ENCODE data around the gene EFHD1. TPM values are rescaled to one million over a fixed set of nuclear protein-coding genes. Genes with fewer than 3 reads are reported as not detected.
A peak's percentile ranks its signal among the peaks of the same experiment; 100 is the strongest.
"Not testable (repeated sequence)": the region's sequence is repeated elsewhere in the genome, so short reads cannot be mapped to it uniquely, and the experiment has no call there.

Gene EFHD1
- total RNA-seq, 1 donor from 2014 or later = 6.0 TPM

DNA sequence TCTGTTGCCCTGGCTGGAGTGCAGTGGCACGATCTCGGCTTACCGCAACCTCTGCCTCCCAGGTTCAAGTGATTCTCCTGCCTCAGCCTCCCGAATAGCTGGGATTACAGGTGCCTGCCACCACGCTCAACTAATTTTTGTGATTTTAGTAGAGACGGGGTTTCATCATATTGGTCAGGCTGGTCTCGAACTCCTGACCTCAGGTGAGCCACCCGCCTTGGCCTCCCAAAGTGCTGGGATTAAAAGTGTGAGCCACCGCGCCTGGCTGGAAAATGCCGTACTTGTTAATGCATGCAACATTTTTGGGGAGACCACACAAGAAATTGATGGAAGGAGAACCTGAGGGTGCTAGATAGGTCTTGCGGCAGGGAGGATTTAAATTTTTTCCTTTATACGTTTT lies 57.7 kb downstream of the EFHD1 start:
- DNase-seq (ENCODE audit: low spot score) = not testable (repeated sequence)

- DNase-seq (ENCODE audit: low spot score) = no peak
Measured at GRCh38 chr2:232693344-232693743, 59.9 kb downstream of the EFHD1 start.

GRCh38 chr2:232696609-232697058 lies 63.2 kb downstream of the EFHD1 start:
- DNase-seq (ENCODE audit: low spot score) = no peak

DNA sequence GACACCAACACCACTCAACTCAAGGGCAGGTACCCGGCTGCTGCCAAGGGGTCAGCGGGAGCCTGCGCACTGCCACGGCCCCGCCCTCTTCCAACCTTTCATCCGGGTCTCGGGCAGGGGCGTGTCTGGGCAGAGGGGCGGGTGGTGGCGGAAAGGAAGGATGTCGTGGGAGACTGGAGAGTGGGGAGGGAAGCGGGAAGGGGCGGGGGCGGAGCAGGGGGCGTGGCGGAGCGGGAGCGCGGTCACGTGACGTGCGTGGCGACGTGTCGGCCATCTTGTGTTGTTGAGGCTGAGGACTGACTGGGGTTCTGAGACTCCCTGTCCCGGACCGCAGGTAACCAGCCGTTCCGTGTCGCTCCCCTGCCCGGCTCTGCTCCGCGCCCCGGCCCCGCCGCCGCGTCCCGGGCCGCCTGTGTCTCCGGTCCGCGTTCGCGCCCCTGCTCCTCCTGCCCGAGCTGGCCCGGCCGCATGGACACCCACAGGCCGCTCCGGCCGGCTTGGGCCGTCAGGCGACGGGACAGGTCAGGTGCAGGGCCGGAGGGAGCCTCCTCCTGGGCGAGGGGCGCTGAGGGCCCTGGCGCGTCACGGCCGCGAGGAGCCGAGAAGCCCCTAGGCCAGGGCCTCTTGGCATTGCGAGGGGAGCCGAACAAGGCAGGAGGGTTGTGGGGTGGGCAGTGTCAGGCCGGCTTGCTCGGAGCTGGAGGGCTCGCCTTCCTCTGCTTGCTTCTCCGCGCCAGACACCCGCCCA lies 63.8 kb downstream of the EFHD1 start, which contains the start of gene GIGYF2:
Gene GIGYF2 (plus strand): TSS at position 273 of the 748 bp plus-strand sequence. CDS start 37,867 bp downstream, outside the sequence.
- peak; percentile 96 for DNase-seq (ENCODE audit: low spot score)

- no peak for DNase-seq (ENCODE audit: low spot score)
Measured at GRCh38 chr2:232697807-232698110, 64.4 kb downstream of the EFHD1 start.

- no peak for DNase-seq (ENCODE audit: low spot score)
Measured at GRCh38 chr2:232698556-232699091, 65.2 kb downstream of the EFHD1 start.

GRCh38 chr2:232699110-232699509 lies 65.7 kb downstream of the EFHD1 start:
- no peak for DNase-seq (ENCODE audit: low spot score)

GRCh38 chr2:232700154-232700553 lies 66.8 kb downstream of the EFHD1 start:
- no peak for DNase-seq (ENCODE audit: low spot score)

- DNase-seq (ENCODE audit: low spot score) = no peak
Measured at GRCh38 chr2:232707076-232707475, 73.7 kb downstream of the EFHD1 start.

DNA sequence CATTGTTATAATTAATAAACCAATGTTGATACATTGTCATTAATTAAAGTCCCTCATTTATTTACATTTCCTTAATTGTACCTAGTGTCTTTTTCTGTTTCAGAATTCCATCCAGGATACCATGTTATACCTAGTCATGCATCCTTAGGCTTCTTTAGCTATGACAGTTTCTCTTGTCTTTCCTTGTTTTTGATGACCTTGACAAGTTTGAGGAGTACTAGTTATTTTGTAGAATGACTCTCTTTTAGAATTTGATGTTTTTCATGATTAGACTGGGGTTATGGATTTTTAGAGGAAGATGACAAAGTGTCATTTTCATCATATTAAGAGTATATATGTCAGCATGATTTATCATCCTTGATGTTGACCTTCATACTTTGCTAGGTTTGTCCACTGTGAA lies 80.1 kb downstream of the EFHD1 start:
- DNase-seq (ENCODE audit: low spot score) = no peak

GRCh38 chr2:232714969-232715368 lies 81.6 kb downstream of the EFHD1 start:
- no peak for DNase-seq (ENCODE audit: low spot score)

- not testable (repeated sequence) for DNase-seq (ENCODE audit: low spot score)
Measured at GRCh38 chr2:232720056-232720455, 86.7 kb downstream of the EFHD1 start.

DNA sequence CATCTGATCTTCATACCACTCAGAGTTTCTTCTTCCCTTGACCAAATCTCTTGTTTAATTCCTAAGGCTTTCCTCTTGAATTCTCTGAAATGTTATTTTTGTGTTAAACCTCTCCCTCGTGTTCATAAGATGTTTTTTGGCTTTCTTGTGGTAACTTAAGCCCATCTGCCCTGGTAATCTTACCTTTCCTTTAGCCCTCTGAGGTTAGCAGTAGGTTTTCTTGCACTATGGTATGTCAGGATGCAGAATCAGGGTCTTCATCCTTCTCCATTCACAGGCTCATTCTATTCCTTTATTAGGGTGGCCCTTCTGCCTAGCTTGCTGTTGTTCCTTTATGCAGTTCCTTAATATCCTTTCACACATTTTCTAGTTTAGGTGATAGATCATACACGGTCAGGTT lies 87.9 kb downstream of the EFHD1 start:
- DNase-seq (ENCODE audit: low spot score) = no peak

DNA sequence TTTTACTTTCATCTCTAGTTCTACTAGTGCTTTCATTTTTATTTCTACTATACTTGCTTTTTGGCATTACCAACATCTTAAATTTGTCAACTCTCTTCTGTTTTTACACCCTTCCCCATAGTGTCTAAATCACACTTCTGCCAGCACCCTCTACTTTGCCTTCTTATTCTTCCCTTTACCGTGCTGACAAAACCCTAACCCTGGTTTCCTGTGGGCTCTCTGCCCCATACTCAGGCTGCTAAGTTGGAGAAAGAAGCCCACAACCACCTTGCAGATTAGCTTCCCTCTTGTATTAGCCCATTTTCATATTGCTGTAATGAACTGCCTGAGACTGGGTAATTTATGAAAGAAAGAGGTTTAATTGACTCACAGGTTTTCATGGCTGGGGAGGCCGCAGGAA lies 88.5 kb downstream of the EFHD1 start:
- no peak for DNase-seq (ENCODE audit: low spot score)

DNA sequence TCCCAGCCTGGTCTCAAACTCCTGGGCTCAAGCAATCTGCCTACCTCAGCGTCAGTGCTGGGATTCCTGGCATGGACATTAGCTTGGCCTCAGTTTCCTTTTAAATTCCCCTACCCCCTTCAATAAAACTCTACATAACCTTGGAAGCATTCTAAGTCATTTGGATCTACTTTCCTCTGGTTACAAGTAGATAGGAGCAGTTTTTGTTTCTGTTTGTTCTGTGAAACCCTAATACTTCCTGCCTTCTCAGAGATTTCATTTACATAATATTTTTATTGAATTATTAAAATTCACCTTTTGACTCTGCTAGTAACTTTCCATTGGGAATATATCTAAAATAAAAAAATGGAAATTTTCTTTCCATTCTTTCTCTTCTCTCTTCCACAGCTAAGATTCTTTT lies 89.6 kb downstream of the EFHD1 start:
- DNase-seq (ENCODE audit: low spot score) = no peak

DNA sequence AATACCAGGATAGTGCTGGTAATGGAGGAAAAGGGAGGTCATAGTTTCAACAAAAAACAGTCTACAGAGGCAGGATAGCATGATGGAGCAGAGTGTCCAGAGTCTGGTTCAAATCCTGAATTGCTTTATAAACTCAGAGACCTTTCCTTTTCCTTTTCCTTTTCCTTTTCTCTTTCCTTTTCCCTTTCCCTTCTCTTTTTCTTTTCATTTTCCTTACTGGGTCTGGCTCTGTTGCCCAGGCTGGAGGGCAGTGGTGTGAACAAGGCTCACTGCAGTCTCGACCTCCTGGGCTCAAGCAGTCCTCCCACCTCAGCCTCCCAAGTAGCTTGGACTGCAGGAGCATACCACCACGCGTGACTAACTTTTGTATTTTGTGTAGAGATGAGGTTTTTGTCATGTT lies 95.4 kb downstream of the EFHD1 start:
- DNase-seq (ENCODE audit: low spot score) = no peak

GRCh38 chr2:232731470-232731869 lies 98.1 kb downstream of the EFHD1 start:
- no peak for DNase-seq (ENCODE audit: low spot score)

Other genes starting within 250 kb of the EFHD1 start
- not detected for gene ALPG, start 226.8 kb upstream of the EFHD1 start, total RNA-seq
- 1.0 TPM for gene ALPI, start 177.5 kb upstream of the EFHD1 start, total RNA-seq
- gene ECEL1, start 145.8 kb upstream of the EFHD1 start, total RNA-seq = 0.35 TPM
- not detected for gene PRSS56, start 113.2 kb upstream of the EFHD1 start, total RNA-seq
- gene CHRND, start 107.4 kb upstream of the EFHD1 start, total RNA-seq = not detected
- gene CHRNG, start 93.9 kb upstream of the EFHD1 start, total RNA-seq = not detected
- gene TIGD1, start 83.0 kb upstream of the EFHD1 start, total RNA-seq = 4.6 TPM
- 65.5 TPM for gene EIF4E2, start 82.9 kb upstream of the EFHD1 start, total RNA-seq
- gene GIGYF2, start 63.7 kb downstream of the EFHD1 start, total RNA-seq = 55.6 TPM
- gene KCNJ13, start 143.0 kb downstream of the EFHD1 start, total RNA-seq = 3.0 TPM
- gene SNORC, start 236.7 kb downstream of the EFHD1 start, total RNA-seq = 7.7 TPM